A673 (cell line): ENCODE data around the gene GRB10. TPM values are rescaled to one million over a fixed set of nuclear protein-coding genes. Genes with fewer than 3 reads are reported as not detected.

Source experiments
- BruUV-seq: library from RNA; stranded (reverse); fragments of 400-500 nt; replicated peaks from 2 replicates; lab custom pipeline; 2021; lab: Mats Ljungman, UMichigan
- CTCF ChIA-PET: fragments of 300-600 bp; sonication (Branson Sonifier 250); formaldehyde crosslinking; loops from one replicate; lab custom pipeline; 2022; ENCODE audit warnings: antibody characterized with exemption; lab: Charles Lee
- POLR2A ChIA-PET: fragments of 300-600 bp; sonication (Branson Sonifier 250); formaldehyde crosslinking; loops from one replicate; lab custom pipeline; 2022; ENCODE audit warnings: antibody characterized with exemption; ENCODE audit not compliant: low non-redundant PET; lab: Charles Lee
- DNase-seq: peaks from one replicate; pipeline ENCODE4 v3.0.0-alpha.2; 2015; ENCODE audit warnings: low spot score
- H3K27ac ChIP-seq: fragments of 200-600 bp; sonication (generic); 2 replicates; pipeline ENCODE4 v1.5.1; 2016; ENCODE audit warnings: mixed run types, low read depth, mild to moderate bottlenecking, mixed read lengths, antibody characterized with exemption, low read length; ENCODE audit not compliant: poor library complexity, severe bottlenecking
- H3K27me3 ChIP-seq: fragments of 200-600 bp; sonication (generic); replicated peaks from 2 replicates; pipeline ENCODE4 v1.6.1; 2017; ENCODE audit warnings: mixed run types, low read depth, mild to moderate bottlenecking, mixed read lengths, antibody characterized with exemption, low read length; ENCODE audit not compliant: insufficient read depth, poor library complexity
- H3K36me3 ChIP-seq: fragments of 200-600 bp; sonication (generic); 2 replicates; pipeline ENCODE4 v1.6.1; 2016; ENCODE audit warnings: mixed run types, mild to moderate bottlenecking, mixed read lengths, antibody characterized with exemption, low read length; ENCODE audit not compliant: insufficient read depth, poor library complexity, severe bottlenecking
- H3K4me1 ChIP-seq: fragments of 200-600 bp; sonication (generic); 2 replicates; pipeline ENCODE4 v1.6.1; 2017; ENCODE audit warnings: mixed run types, mild to moderate bottlenecking, mixed read lengths, antibody characterized with exemption, low read length; ENCODE audit not compliant: insufficient read depth, poor library complexity, severe bottlenecking
- H3K4me3 ChIP-seq: fragments of 200-600 bp; sonication (generic); 2 replicates; pipeline ENCODE4 v1.5.1; 2016; ENCODE audit warnings: low read depth, mixed run types, mild to moderate bottlenecking, mixed read lengths, low read length; ENCODE audit not compliant: poor library complexity, severe bottlenecking
- H3K9me3 ChIP-seq: fragments of 200-600 bp; sonication (generic); 2 replicates; pipeline ENCODE4 v1.6.1; 2016; ENCODE audit warnings: mixed run types, low read depth, mild to moderate bottlenecking, mixed read lengths, antibody characterized with exemption, low read length; ENCODE audit not compliant: poor library complexity, severe bottlenecking
- CTCF ChIP-seq: fragments of 300-800, 200-600 bp; sonication (generic); conservative IDR thresholded peaks from 2 replicates; pipeline ENCODE4 v1.5.1; 2017; ENCODE audit warnings: low read depth, mild to moderate bottlenecking, antibody characterized with exemption, low read length, moderate library complexity, mixed read lengths
- EZH2 ChIP-seq: fragments of 200-600 bp; sonication (generic); IDR thresholded peaks from 2 replicates; pipeline ENCODE4 v1.6.1; 2017; ENCODE audit warnings: borderline replicate concordance, low read depth, mild to moderate bottlenecking, mixed read lengths, antibody characterized with exemption, low read length; ENCODE audit not compliant: poor library complexity, severe bottlenecking
- intact Hi-C: fragments of 100-400 bp; cut with micrococcal nuclease; formaldehyde crosslinking; loops from one replicate; pipeline ENCODE4 v1.10.0; 2022; ENCODE audit not compliant: unreplicated experiment
- total RNA-seq: library from RNA; stranded (reverse); gene quantifications from 2 replicates; pipeline ENCODE4 v1.2.3, GENCODE V29; 2021

Gene GRB10
- total RNA-seq, 1 experiment from 2014 or later: 0.41 TPM

- no TSS peak for BruUV-seq
- Histone ChIP-seq H3K9me3 (peaks cover 17% of the 10 kb centered on the region), H3K4me3 (no peak overlapping the region), H3K27me3 (no peaks in the 10 kb centered on the region), H3K27ac (no peak overlapping the region), H3K4me1 (no peaks in the 10 kb centered on the region), H3K36me3 (no peaks in the 10 kb centered on the region)
- ChIA-PET POLR2A (no interaction called here), CTCF (no interaction called here)
- TF ChIP-seq CTCF (no peak), EZH2 (no peak)
- intact Hi-C loops: no loop called here
- no peak for DNase-seq
Measured at GRCh38 chr7:50778189-50778588, 4.5 kb downstream of the GRB10 start.

- ChIA-PET CTCF (no interaction called here), POLR2A (no interaction called here)
- Histone ChIP-seq H3K27me3 (no peaks in the 10 kb centered on the region), H3K4me3 (no peak overlapping the region), H3K27ac (no peak overlapping the region), H3K4me1 (no peaks in the 10 kb centered on the region), H3K9me3 (peaks cover 13% of the 10 kb centered on the region), H3K36me3 (no peaks in the 10 kb centered on the region)
- TF ChIP-seq EZH2 (no peak), CTCF (no peak)
- no peak for DNase-seq
- intact Hi-C loops: no loop called here
- BruUV-seq: no TSS peak
Measured at GRCh38 chr7:50775836-50776235, 6.9 kb downstream of the GRB10 start.

GRCh38 chr7:50775231-50775630 is 7.5 kb downstream of the GRB10 start:
- no peak overlapping the region for H3K4me3 ChIP-seq
- ChIA-PET CTCF (no interaction called here), POLR2A (no interaction called here)
- no peak overlapping the region for H3K27ac ChIP-seq
- H3K4me1 ChIP-seq: no peaks in the 10 kb centered on the region
- H3K27me3 ChIP-seq: no peaks in the 10 kb centered on the region
- TF ChIP-seq CTCF (no peak), EZH2 (no peak)
- DNase-seq: no peak
- intact Hi-C loops: no loop called here
- no TSS peak for BruUV-seq
- H3K36me3 ChIP-seq: no peaks in the 10 kb centered on the region
- H3K9me3 ChIP-seq: peaks cover 16% of the 10 kb centered on the region
